DMS153 treated with DMSO at 0.1 percent for 48 hours (cell line): ENCODE data around the gene DNAJB6.

Source experiments
- DNase-seq: peaks from one replicate; lab custom pipeline; 2025; ENCODE audit not compliant: unreplicated experiment; lab: John Stamatoyannopoulos, UW

Gene DNAJB6

DNA sequence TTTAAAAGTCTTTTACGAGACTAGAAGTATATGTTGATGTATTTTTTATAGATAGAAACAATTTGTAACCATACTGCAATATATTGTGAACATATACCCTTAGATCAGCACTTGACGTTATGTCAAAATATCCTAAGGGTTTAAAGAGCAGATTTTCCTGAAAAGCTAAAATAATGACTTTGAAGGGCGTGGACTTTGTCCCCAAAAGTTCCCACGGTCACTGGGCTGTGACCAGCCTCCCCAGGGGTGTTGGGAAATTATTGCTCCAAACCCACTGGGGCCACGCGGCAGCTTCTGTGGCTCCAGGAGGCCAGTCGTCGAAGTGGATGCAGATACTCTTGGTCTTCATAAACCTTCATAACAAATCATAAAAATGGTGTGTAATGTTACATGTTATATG is 29.9 kb downstream of the DNAJB6 start:
- DNase-seq: no peak

DNA sequence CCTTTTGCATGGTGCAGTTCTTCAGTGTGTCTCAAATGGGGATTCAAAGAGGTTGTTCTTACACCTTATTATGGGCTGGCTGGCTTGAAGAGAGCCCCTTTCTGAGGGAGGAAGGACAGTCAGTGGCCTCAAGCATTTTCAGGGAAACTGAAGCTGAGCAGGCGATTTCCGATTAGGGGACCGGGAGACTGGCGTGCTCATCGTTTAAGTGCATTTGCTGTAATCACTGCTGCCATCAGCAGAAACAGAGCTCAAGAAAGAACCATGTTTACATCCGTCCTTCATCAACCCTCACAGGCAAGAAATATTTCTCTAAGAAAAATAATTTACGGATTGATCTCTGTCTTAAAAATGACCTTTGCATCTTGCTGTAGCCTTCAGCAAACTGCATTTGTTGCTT is 32.2 kb downstream of the DNAJB6 start:
- DNase-seq: no peak

DNA sequence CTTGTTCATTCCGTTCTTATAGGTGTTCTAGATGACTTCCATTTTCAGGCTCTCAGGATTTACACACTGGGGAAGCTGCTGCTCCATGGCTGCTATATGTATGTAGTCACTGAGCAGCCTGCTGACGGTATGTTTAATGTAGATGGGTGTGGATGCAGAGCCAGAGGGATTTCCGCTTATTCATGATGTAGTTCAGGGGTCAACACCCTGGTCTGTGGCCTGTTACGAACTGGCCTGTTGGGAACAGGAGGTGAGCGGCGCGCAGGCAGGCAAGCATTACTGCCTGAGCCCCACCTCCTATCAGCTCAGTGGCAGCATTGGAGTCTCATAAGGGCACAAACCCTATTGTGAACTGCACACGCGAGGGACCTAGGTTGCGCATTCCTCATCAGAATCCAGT is 33.9 kb downstream of the DNAJB6 start:
- DNase-seq: no peak

GRCh38 chr7:157371296-157371695 is 34.5 kb downstream of the DNAJB6 start:
- DNase-seq: no peak

DNA sequence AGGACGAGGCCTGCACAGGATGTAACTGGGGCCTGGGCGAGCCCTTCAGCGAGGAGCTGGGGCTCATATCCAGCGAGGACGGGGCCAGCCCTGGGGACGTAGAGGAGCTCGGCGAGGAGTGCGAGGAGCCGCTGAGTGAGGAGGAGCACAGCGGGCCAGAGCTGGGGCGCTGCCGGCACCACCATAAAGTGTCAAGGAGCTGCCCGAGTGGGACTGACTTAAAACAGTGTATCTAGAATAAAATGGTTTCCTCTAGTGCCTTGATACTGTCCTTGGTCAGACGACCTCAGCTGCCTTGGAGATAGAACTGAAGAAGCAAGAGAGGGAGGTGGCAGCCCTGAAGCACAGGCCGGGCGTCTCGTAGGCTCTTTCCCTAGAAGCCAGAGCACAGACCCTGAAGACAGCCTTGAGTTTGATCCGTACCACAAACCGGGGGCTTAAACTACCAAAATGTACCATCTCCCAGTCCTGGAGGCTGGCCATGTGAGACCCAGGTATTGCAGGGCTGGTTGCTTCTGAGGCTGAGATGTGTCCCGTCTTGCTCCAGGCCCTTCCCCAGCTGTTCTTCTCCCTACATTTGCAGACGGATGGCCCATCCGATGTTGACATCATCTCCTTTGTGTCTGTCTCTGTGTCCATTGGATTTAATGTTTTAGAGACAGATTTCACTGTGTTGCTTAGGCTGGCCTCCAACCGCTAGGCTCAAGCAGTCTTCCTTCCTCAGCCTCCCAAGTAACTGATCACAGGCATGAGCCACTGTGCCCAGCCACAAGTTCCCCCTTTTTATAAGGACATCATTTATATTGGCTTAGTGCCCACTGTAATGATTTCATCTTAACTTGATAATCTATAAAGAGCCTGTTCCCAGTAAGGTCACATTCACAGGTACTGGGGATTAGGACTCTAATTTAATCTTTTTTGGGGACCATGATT is 35.8 kb downstream of the DNAJB6 start:
- no peak for DNase-seq

GRCh38 chr7:157373493-157373892 is 36.7 kb downstream of the DNAJB6 start:
- no peak for DNase-seq

GRCh38 chr7:157375410-157375809 is 38.6 kb downstream of the DNAJB6 start:
- no peak for DNase-seq

- no peak for DNase-seq
Observed at GRCh38 chr7:157377436-157378124, 40.8 kb downstream of the DNAJB6 start.

- no peak for DNase-seq
Observed at GRCh38 chr7:157378390-157378789, 41.6 kb downstream of the DNAJB6 start.

GRCh38 chr7:157379493-157379892 is 42.7 kb downstream of the DNAJB6 start:
- DNase-seq: no peak

DNA sequence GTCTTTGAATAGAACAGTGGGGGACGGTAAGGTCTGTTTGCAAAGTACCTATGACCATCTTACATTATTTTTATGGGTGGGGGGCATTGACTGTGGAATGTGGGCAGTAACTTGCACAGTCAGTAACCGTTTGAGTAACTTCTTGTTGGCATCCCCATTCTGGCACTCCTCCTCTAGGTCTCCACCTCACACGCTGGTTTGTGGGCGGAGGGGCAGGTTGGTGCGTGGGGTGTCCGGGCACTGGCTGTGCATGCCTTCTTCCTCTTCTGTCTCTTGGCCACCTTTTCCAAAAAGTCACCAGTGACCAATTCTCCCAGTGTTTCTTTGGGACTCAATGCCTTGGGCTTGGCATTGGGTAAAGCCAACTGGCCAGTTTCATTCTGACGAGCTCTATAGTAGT is 43.6 kb downstream of the DNAJB6 start:
- no peak for DNase-seq

DNA sequence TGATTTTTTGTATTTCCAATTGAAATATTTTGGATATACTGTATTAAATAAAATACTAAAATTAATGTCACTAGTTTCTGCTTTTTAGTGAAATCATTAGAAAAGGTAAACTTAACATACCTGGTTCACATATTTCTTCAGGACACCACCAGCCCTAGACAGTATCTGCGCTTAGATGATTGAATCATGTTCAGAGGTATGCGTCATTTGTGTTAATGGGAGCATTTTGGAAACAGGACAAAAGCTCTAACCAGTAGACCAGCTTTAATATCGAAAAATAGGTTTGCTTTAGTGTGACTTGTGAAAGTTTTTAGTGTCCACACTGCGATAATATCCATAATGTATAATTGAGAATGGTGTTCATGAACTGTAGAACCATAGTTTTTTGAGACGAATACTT is 47.1 kb downstream of the DNAJB6 start:
- DNase-seq: no peak

DNA sequence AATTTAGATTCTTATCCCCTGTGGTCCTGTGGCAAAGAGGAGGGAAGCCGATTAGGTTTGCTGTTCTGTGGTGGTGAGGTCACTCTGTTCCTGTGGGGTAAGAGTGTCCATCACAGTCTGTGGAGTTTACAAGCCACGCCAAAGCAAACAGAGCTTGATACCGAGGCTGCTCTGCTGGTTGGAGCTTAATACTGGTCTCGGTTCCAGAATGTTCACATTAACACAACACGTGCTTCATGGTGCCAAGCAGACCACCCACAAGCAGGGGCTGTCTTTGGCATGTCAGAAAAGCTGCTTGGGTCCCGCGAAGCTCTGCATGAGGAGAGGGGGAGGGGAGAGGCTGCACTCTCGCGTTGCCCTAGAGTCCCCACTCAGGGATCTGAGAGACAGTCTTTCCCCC is 47.5 kb downstream of the DNAJB6 start:
- no peak for DNase-seq

GRCh38 chr7:157386979-157387800 is 50.4 kb downstream of the DNAJB6 start:
- peak; percentile 21 for DNase-seq

DNA sequence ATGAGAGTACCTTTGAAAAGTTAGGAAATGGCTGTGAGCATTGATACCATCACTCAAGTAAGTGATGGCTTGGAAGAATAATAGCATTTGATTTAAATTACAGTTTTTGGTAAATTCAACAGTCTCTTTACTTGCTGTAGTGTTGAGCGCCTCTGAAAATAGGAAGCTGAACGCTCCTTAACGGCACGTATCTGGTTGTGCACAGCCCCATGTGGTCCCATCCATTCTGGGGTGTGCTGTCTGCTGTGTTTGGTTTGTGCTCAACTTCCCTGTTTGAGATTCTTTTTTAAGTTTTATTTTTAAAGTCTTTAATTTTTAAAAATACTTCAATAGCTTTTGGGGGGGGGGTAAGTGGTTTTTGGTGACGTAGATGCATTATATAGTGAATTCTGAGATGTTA is 51.5 kb downstream of the DNAJB6 start:
- DNase-seq: no peak

GRCh38 chr7:157389951-157390730 is 53.3 kb downstream of the DNAJB6 start:
- no peak for DNase-seq

DNA sequence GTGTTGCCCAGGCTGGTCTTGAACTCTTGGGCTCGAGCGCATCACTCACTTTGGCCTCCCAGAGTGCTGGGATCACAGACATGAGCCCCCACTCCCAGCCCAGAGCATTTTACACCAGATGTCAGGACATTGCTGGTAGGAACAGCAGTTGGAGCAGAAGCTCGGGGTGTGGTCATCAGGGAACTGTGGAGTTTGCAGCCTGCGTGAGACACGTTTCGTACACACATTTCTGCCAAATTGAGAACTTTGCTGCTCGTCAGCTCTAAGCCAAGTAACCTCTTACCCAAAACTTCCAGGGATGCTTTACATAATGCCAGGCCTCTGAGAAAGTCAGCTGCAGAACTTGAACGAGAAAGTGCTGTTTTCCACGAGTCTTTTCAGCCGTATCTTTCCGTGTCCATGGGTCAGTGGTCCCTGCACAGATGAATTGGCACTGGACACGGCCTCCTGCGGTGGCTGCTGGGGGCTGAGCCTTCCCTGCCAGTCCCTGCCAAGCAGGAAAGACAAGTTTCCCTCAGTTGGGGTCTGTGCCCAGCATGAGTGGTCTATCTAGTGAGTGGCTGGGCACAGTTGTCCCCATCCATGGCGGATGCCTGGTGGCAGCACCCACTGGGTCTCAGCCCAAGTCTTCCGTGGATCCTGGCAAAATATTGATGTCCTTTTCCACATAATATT is 54.4 kb downstream of the DNAJB6 start:
- no peak for DNase-seq

GRCh38 chr7:157392256-157393037 is 55.6 kb downstream of the DNAJB6 start:
- DNase-seq: no peak
